HG03066 (cell line): ENCODE measurements around the gene CUEDC1.

Experiments
- ATAC-seq: cut with Tn5 transposase; IDR thresholded peaks from one replicate; pipeline ENCODE4 v1.9.1; 2021; ENCODE audit warnings: low read depth; ENCODE audit not compliant: unreplicated experiment

Gene CUEDC1

GRCh38 chr17:57902117-57902799 lies 53.0 kb downstream of the CUEDC1 start:
- ATAC-seq, result peak; percentile 69

GRCh38 chr17:57900991-57901743 lies 54.0 kb downstream of the CUEDC1 start:
- no peak for ATAC-seq

GRCh38 chr17:57899822-57900221 lies 55.4 kb downstream of the CUEDC1 start:
- no peak for ATAC-seq

- ATAC-seq, result no peak
Observed at GRCh38 chr17:57899391-57899790, 55.8 kb downstream of the CUEDC1 start.

GRCh38 chr17:57898487-57899311 lies 56.5 kb downstream of the CUEDC1 start:
- no peak for ATAC-seq

GRCh38 chr17:57895382-57896060 lies 59.7 kb downstream of the CUEDC1 start:
- no peak for ATAC-seq

- ATAC-seq, result no peak
Observed at GRCh38 chr17:57894848-57895247, 60.4 kb downstream of the CUEDC1 start.

GRCh38 chr17:57892820-57893595 lies 62.2 kb downstream of the CUEDC1 start:
- no peak for ATAC-seq

GRCh38 chr17:57892146-57892819 lies 62.9 kb downstream of the CUEDC1 start:
- no peak for ATAC-seq

- no peak for ATAC-seq
Observed at GRCh38 chr17:57890857-57891232, 64.4 kb downstream of the CUEDC1 start.

- ATAC-seq, result no peak
Observed at GRCh38 chr17:57889892-57890856, 65.0 kb downstream of the CUEDC1 start.

GRCh38 chr17:57889252-57889651 lies 66.0 kb downstream of the CUEDC1 start:
- no peak for ATAC-seq

GRCh38 chr17:57888311-57889216 lies 66.6 kb downstream of the CUEDC1 start:
- ATAC-seq, result no peak

GRCh38 chr17:57887161-57887560 lies 68.1 kb downstream of the CUEDC1 start:
- ATAC-seq, result no peak

- ATAC-seq, result no peak
Observed at GRCh38 chr17:57886020-57886419, 69.2 kb downstream of the CUEDC1 start.

- ATAC-seq, result no peak
Observed at GRCh38 chr17:57885148-57885915, 69.9 kb downstream of the CUEDC1 start.
